ENCODE data around the gene RIMKLA.

DNA sequence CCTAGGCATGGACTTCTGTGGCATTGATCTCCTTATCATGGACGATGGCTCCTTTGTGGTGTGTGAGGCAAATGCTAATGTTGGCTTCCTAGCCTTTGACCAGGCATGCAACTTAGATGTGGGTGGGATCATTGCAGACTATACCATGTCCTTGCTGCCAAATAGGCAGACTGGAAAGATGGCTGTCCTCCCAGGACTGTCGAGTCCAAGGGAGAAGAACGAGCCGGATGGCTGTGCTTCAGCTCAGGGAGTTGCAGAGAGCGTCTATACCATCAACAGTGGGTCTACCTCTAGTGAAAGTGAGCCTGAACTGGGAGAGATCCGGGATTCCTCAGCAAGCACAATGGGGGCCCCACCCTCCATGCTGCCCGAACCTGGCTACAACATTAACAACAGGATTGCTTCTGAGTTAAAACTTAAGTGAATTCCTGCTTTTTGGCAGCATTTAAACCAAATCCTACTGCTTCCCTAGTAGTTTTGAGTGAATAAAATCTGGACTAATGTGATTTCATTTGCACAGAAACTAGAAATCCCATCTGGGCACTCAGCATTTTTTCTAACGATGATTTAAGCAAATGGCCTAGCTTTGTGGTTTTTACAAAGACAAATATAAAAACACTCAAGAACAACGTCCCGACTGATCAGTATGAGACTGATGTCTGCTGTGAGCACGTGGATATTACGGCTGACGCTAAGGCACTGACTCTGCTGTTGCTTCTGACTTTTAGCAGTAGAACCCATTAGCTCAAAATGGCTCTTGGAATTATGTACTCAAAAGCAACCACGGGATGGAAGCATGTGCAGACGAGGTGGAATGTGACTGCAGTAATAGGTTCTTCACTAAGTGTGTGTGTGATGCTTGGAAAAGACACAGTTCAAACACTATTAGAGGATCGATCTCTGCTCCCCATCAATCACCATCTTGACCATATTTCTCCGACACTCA is 34.2 kb downstream of the RIMKLA start:
- TF ChIP-seq POLR2AphosphoS5 (IDR thresholded peaks at IDR 0.05) (no peak), POLR2A (IDR thresholded peaks at IDR 0.05; ENCODE audit: low read depth) (no peak)
- TF ChIP-seq, protein P1, sequence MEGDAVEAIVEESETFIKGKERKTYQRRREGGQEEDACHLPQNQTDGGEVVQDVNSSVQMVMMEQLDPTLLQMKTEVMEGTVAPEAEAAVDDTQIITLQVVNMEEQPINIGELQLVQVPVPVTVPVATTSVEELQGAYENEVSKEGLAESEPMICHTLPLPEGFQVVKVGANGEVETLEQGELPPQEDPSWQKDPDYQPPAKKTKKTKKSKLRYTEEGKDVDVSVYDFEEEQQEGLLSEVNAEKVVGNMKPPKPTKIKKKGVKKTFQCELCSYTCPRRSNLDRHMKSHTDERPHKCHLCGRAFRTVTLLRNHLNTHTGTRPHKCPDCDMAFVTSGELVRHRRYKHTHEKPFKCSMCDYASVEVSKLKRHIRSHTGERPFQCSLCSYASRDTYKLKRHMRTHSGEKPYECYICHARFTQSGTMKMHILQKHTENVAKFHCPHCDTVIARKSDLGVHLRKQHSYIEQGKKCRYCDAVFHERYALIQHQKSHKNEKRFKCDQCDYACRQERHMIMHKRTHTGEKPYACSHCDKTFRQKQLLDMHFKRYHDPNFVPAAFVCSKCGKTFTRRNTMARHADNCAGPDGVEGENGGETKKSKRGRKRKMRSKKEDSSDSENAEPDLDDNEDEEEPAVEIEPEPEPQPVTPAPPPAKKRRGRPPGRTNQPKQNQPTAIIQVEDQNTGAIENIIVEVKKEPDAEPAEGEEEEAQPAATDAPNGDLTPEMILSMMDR (IDR thresholded peaks at IDR 0.05) = no peak
